ENCODE measurements around the gene SMARCD2.
A peak's percentile ranks its signal among the peaks of the same experiment; 100 is the strongest.
"Not testable (repeated sequence)": the region's sequence is repeated elsewhere in the genome, so short reads cannot be mapped to it uniquely, and the experiment has no call there.

Gene SMARCD2

DNA sequence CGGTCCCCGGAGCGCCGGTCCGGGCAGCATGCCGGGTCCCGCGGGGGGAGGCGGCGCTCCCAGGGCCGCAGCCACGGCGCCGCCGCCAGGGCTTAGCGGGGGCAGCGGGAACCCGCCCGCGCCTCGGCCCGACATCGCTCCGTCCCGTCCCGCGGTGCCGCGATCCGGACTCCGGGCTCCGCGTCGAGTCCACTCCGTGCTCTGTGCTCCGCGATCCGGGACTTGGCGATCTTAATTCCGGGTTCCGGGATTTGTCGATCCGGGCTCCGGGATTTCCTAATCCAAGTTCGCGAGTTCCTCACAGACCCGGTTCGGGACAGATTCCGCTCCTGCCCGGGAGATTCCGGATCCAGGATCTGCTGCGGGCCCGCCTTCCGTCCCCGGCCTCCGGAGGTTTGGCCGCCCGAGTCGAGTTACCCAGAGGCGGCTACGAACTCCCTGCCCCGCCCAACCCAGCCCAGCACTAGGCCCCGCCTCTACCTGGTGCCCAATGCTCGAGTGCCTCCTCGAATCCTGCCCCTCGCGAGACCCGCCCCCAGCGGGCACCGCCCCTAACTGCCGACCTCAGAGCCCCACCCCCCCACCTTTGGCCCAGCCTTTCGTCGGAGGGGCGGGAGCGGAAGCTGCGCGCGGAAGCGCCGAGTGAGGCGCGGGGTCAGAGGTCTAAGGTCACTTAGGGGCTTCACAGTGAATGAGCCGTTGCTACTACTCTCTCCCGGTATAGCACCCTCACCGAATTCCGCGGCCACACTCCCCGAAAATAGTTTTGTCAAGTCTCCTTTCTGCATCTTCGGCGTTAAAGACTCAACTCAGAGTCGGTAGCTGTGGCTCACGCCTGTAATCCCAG, at the start of gene SMARCD2:
TSS of gene SMARCD2 (minus strand) at position 146 of the 847 bp plus-strand sequence. CDS start at position 135, 11 bp downstream.
- DNase-seq (peak; percentile 98 to 99), ATAC-seq (peak; percentile 91)
- Mint-ChIP-seq H3K9me3 (peaks cover under 1 to 2% of the 10 kb centered on the region in 2 donors), H3K27ac (peak within 1 kb of the TSS; percentile 97), H3K4me3 (peak within 1 kb of the TSS; percentile 96 to 99), H3K4me1 (peaks cover 46% of the 10 kb centered on the region), H3K27me3 (no peaks in the 10 kb centered on the region)

DNA sequence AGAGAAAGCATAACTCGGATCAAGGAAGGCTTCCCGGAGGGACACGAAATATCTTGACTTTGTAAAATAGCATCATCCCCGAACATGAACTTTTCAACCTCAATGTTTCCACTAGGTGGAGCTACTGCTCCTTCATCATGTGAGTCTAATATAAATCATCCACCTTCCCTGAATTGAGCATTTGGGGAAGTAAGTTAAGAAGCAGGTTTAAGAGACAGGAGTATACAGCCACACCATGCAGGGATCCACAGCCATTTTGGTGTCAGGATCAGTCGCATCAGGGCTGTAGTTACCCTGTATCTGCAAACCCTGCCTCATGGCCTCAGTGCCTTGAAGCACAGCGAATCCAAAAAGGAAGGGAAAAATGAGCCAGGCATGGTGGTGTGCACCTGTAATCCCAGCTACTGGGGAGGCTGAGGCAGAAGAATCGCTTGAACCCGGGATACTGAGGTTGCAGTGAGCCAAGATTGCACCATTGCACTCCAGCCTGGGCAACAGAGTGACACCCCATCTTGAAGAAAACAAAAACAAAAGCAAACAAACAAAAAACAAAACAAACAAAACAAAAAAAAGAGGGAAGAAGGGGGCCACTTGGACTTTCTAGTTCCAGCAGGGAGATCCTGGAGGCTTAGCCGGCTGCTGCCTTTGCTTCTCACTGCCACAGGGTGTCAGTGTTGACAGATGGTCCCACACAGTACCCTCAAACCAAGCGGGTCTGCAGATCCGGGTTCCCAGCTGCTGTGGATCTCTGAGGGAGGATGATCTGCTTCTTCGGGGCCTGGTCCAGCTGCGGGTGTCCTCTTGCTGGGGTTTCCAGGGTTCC, 46.8 kb upstream of the SMARCD2 start:
- not testable (repeated sequence) for H3K27ac Mint-ChIP-seq, H3K4me1 Mint-ChIP-seq, H3K4me3 Mint-ChIP-seq, H3K9me3 Mint-ChIP-seq, DNase-seq, H3K27me3 Mint-ChIP-seq
- ATAC-seq = peak; percentile 71

DNA sequence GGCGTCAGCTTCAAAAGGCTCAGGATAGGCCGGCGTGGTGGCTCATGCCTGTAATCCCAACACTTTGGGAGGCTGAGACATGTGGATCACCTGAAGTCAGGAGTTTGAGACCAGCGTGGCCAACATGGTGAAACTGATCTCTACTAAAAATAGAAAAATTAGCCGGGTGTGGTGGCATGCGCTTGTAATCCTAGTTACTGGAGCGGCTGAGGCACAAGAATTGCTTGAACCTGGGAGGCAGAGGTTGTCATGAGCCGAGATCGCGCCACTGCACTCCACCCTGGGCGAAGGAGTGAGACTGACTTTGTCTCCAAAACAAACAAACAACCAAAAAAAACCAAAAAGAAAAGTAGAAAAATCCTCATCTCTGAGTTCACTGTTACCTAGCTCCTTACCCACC, 42.6 kb upstream of the SMARCD2 start:
- not testable (repeated sequence) for DNase-seq, H3K4me3 Mint-ChIP-seq, H3K9me3 Mint-ChIP-seq, H3K27ac Mint-ChIP-seq, ATAC-seq, H3K27me3 Mint-ChIP-seq
- peaks cover 11% of the 10 kb centered on the region for H3K4me1 Mint-ChIP-seq

DNA sequence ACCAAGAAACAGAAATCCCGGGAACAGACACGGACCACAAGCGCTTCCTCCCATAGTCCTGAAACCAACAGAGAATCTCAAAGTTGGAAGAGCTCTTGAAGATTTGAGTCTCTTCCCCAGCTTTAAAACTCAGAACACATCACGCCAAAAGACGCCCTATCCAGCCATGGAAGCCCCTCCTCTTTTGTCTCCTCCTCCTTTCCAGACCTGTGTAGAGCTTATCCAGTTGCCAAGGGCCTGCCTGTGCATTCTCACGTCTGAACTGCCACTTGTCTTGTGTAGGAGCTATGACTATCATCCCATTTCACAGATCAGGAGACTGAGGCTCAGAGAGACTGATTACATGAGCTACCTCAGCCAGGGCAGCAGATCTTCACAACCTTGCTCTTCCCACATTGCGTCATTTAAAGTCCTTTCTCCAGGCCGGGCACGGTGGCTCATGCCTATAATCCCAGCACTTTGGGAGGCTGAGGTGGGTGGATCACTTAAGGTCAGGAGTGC, 40.2 kb upstream of the SMARCD2 start:
- not testable (repeated sequence) for H3K9me3 Mint-ChIP-seq, DNase-seq, H3K4me1 Mint-ChIP-seq, ATAC-seq, H3K27me3 Mint-ChIP-seq, H3K4me3 Mint-ChIP-seq
- peak overlapping the region in 1 of 2 donors; percentile 67 for H3K27ac Mint-ChIP-seq

DNA sequence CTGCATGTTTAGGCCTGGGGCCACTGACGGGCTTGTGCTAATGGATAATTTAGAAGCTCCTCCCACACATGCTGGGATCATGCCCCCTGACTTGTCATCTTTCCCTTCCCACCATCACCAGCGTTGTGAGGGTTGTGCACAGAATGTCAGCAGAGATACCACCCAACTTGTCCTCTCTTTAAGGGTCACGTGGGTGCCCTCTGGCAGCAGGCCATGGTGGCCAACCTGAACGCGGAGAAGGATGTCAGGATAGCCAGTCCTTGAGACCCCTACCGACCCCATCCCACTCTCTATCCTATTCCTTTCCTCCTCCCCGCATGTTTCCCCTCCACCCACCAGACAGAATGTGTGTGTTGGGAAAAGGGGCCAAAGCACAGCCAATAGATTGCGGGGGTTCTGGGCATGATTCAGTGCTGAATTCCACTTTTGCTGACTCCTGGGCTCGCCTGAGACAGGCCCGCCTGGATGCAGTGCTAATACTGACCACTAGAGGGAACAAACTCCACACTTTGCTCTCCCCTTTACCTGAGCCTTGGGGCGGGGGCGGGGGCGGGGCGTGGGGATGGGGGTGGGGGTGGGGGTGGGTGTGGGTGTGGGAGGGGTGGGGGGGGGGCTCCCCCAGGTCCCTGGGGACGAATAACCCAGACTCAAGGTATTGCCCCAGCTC, 39.6 kb upstream of the SMARCD2 start, which contains the start of gene GH2:
TSS of gene GH2 (minus strand) at position 10 of the 667 bp plus-strand sequence. CDS start 143 bp downstream, outside the sequence.
- peaks cover 6% of the 10 kb centered on the region for H3K4me1 Mint-ChIP-seq
- DNase-seq (peak; percentile 50 to 58), ATAC-seq (peak; percentile 87)
- H3K27ac Mint-ChIP-seq = no peak within 1 kb of the TSS
- no peak within 1 kb of the TSS for H3K4me3 Mint-ChIP-seq
- H3K27me3 Mint-ChIP-seq = no peaks in the 10 kb centered on the region
- H3K9me3 Mint-ChIP-seq = no peaks in the 10 kb centered on the region

DNA sequence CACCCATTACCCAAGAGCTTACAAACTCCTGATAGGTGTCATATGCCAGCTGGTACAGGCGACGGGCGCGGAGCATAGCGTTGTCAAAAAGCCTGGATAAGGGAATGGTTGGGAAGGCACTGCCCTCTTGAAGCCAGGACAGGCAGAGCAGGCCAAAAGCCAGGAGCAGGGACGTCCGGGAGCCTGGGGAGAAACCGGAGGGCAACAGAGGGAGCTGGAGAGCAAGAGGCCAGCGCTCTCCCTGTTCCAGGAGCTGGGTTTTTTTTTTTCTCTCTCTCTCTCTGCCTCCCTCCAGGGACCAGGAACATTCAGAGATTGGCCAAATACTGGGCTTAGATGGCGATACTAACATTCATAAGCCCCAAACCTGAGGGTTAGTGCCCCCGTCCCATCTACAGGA, 38.9 kb upstream of the SMARCD2 start:
- not testable (repeated sequence) for H3K27me3 Mint-ChIP-seq, DNase-seq, H3K9me3 Mint-ChIP-seq, H3K4me3 Mint-ChIP-seq, H3K27ac Mint-ChIP-seq, ATAC-seq, H3K4me1 Mint-ChIP-seq

DNA sequence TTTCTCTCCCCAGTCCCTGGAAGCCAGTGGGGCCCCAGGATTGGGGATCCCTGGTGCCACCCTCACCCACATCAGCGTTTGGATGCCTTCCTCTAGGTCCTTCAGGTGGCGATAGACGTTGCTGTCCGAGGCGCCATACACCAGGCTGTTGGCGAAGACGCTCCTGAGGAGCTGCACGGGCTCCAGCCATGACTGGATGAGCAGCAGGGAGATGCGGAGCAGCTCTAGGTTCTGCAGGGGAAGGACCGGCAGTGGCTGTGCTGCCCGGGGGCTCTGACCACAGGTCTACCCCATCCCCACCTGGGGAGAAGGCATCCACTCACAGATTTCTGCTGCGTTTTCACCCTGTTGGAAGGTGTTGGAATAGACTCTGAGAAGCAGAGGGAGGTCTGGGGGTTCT, 38.2 kb upstream of the SMARCD2 start:
- no peaks in the 10 kb centered on the region for H3K27me3 Mint-ChIP-seq
- H3K27ac Mint-ChIP-seq = no peak overlapping the region
- DNase-seq (no peak), ATAC-seq (no peak)
- no peak overlapping the region for H3K4me3 Mint-ChIP-seq
- peaks cover 6% of the 10 kb centered on the region for H3K4me1 Mint-ChIP-seq
- no peaks in the 10 kb centered on the region for H3K9me3 Mint-ChIP-seq

DNA sequence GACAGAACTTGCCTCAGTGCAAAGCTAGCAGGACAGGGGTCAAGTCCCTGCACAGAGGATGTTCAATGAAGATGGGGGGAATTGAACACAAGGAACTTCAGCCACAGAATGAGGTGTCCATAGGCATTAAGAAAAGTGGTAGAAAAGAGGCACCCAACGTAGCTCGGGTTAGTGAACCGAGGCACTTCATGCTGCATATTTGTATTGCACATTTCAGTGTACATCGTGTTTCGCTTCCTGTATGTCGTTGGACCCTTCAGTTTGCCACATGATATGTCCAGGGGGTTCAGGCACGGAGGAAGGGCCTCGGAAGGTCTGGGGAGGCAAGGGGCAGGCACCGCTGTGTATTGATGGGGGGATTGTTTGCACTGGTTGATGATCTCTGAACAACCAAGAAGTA, 35.9 kb upstream of the SMARCD2 start:
- H3K4me1 Mint-ChIP-seq, ATAC-seq, H3K9me3 Mint-ChIP-seq, DNase-seq, H3K27me3 Mint-ChIP-seq, H3K4me3 Mint-ChIP-seq: not testable (repeated sequence)
- peak overlapping the region in 1 of 2 donors; percentile 35 for H3K27ac Mint-ChIP-seq

DNA sequence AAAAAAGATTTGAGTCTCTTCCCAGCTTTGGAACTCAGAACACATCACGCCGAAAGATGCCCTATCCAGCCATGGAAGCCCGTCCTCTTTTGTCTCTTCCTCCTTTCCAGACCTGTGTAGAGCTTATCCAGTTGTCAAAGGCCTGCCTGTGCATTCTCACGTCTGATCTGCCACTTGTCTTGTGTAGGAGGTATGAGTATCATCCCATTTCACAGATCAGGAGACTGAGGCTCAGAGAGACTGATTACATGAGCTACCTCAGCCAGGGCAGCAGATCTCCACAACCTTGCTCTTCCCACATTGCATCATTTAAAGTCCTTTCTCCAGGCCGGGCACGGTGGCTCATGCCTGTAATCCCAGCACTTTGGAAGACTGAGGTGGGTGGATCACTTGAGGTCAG, 32.2 kb upstream of the SMARCD2 start:
- not testable (repeated sequence) for H3K4me3 Mint-ChIP-seq, H3K9me3 Mint-ChIP-seq, H3K4me1 Mint-ChIP-seq, ATAC-seq, H3K27me3 Mint-ChIP-seq, H3K27ac Mint-ChIP-seq, DNase-seq

DNA sequence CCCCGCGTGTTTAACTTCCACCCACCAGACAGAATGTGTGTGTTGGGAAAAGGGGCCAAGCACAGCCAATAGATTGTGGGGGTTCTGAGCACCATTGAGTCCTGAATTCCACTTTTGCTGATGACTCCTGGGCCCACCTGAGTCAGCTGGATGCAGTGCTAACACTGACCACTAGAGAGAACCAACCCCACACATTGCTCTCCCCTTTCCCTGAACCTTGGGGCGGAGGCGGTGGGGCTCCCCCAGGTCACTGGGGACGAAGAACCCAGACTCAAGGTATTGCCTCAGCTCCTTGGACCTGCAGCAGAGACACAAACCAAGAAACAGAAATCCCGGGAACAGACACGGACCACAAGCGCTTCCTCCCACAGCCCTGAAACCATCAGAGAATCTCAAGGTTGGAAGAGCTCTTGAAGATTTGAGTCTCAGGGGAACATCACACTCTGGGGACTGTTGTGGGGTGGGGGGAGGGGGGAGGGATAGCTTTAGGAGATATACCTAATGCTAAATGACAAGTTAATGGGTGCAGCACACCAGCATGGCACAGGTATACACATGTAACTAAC, 31.7 kb upstream of the SMARCD2 start:
- H3K27me3 Mint-ChIP-seq, ATAC-seq, DNase-seq, H3K4me1 Mint-ChIP-seq, H3K27ac Mint-ChIP-seq, H3K9me3 Mint-ChIP-seq, H3K4me3 Mint-ChIP-seq: not testable (repeated sequence)

DNA sequence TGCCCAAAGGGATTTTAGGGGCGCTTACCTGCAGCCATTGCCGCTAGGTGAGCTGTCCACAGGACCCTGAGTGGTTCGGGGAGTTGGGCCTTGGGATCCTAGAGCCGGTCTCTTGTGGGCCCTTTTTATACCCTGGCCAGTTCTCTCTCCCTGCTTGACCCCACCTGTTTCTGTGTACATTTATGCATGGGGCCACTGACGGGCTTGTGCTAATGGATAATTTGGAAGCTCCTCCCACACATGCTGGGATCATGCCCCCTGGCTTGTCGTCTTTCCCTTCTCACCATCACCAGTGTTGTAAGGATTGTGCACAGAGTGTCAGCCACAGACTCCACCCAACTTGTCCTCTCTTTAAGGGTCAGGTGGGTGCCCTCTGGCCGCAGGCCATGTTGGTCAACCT, 31.1 kb upstream of the SMARCD2 start, which contains the start of gene CSH2:
TSS of gene CSH2 (minus strand) at position 101 of the 400 bp plus-strand sequence. CDS start at position 38, 63 bp downstream.
- ATAC-seq, H3K27me3 Mint-ChIP-seq: not testable (repeated sequence)

DNA sequence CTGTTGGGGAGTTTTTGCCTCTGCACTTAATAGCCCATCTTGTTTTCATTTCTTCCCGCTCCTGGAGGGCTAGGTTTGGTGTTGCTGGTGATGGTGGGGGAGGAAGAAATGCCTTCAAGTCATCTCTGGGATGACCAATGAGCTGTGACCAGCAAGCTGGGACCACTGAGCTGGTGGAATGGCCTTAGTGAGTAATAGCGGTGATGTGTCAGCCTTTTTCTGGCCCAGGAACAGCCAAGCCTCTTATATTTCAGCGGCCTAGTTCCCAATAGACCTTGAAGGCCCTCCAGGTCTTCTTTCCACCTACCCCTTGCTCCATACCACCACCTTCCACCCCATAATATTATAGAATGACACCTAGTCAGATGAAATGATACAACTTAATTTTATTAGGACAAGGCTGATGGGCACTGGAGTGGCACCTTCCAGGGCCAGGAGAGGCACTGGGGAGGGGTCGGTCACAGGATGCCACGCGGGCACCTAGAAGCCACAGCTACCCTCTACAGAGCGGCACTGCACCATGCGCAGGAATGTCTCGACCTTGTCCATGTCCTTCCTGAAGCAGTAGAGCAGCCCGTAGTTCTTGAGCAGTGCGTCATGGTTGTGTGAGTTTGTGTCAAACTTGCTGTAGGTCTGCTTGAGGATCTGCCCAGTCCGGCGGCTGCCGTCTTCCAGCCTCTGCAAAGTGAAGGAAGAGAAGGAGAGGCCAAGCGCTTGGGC, 29.3 kb upstream of the SMARCD2 start:
- H3K9me3 Mint-ChIP-seq, DNase-seq, H3K27me3 Mint-ChIP-seq, H3K4me3 Mint-ChIP-seq, H3K27ac Mint-ChIP-seq, ATAC-seq, H3K4me1 Mint-ChIP-seq: not testable (repeated sequence)

More for the DNA sequence above, 31.1 kb upstream of the SMARCD2 start, which contains the start of gene CSH2:
- not testable (repeated sequence) for H3K9me3 Mint-ChIP-seq, H3K4me3 Mint-ChIP-seq, DNase-seq, H3K4me1 Mint-ChIP-seq, H3K27ac Mint-ChIP-seq

DNA sequence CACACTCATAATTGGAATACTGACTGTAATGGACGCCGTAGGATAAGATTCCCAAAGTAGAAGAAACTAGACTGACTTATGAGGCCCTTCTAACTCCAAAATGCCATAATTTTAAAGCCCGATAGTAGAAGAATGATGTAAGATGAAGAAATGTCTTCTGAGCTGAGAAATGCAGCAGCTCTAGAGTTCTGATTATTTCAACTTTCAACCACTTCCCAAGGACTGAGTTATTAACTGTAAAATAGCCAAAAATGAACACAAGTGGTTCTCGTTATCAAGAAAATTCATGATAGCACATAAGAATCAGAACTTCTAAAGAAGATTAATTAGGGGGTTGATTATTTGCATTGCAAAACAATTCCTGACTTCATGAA, 27.8 kb upstream of the SMARCD2 start:
- H3K27me3 Mint-ChIP-seq, H3K27ac Mint-ChIP-seq: not testable (repeated sequence)

DNA sequence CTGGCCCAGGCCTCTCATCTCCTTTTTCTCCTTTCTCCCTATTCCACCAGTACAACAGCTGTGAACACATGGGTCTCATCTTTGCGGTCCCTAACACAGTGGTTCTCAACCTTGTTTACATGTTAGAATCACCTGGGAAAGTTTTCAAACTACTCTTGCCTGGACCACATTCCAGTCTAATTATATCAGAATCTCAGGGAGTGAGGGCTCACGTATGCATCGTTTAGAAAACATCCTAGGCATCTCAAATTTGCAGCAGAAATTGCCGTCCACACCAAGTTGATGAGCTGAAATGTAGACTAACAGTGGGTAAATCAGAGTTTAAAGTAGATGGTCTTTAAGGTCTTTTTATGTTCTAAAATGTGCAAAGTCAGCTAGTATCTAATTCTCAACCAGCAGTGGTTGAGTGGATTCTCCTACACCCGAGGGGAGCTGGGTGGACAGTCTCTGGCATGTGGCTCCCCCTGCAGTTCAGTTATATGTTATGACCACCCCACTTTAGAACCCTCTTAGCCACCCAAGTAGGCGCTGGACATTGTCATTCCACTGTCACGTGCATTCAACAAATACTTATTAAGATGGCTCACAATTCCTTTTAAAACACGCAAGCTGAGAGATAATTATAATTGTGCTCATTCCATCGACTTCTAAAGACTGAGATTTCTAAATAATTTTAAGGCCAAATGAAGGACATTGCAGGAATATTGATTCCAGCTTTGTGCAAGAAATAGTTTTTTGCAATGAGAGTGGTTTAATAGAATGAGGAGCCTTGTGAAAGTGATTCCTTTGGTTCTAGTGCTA, 27.2 kb upstream of the SMARCD2 start:
- DNase-seq, H3K27me3 Mint-ChIP-seq, H3K9me3 Mint-ChIP-seq, H3K4me3 Mint-ChIP-seq, H3K27ac Mint-ChIP-seq, H3K4me1 Mint-ChIP-seq: not testable (repeated sequence)
- peak; percentile 45 for ATAC-seq

More for the DNA sequence above, 27.8 kb upstream of the SMARCD2 start:
- DNase-seq, H3K9me3 Mint-ChIP-seq, H3K4me1 Mint-ChIP-seq, H3K4me3 Mint-ChIP-seq, ATAC-seq: not testable (repeated sequence)

Measured in stimulated activated naive CD8-positive, alpha-beta T cell treated with anti-CD3 and anti-CD28 coated beads, Interleukin-15, amount 100 ng/mL, for 72 hours (primary cell).